ENCODE measurements around the gene PPT2.
"Not testable (repeated sequence)": the region's sequence is repeated elsewhere in the genome, so short reads cannot be mapped to it uniquely, and the experiment has no call there.

- TF ChIP-seq POLR2A (IDR thresholded peaks at IDR 0.05): not testable (repeated sequence)
- TF ChIP-seq, protein P1, sequence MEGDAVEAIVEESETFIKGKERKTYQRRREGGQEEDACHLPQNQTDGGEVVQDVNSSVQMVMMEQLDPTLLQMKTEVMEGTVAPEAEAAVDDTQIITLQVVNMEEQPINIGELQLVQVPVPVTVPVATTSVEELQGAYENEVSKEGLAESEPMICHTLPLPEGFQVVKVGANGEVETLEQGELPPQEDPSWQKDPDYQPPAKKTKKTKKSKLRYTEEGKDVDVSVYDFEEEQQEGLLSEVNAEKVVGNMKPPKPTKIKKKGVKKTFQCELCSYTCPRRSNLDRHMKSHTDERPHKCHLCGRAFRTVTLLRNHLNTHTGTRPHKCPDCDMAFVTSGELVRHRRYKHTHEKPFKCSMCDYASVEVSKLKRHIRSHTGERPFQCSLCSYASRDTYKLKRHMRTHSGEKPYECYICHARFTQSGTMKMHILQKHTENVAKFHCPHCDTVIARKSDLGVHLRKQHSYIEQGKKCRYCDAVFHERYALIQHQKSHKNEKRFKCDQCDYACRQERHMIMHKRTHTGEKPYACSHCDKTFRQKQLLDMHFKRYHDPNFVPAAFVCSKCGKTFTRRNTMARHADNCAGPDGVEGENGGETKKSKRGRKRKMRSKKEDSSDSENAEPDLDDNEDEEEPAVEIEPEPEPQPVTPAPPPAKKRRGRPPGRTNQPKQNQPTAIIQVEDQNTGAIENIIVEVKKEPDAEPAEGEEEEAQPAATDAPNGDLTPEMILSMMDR (IDR thresholded peaks at IDR 0.05): not testable (repeated sequence)
These were observed 57.5 kb downstream of the PPT2 start for GRCh38 chr6:32211432-32211831.

Measured in prostate gland (tissue), 2 donors.